HG02981 (cell line): ENCODE measurements around the gene IFT172.
A peak's percentile ranks its signal among the peaks of the same experiment; 100 is the strongest.
"Not testable (repeated sequence)": the region's sequence is repeated elsewhere in the genome, so short reads cannot be mapped to it uniquely, and the experiment has no call there.

Experiments used
- ATAC-seq: cut with Tn5 transposase; IDR thresholded peaks from one replicate; pipeline ENCODE4 v1.9.1; 2021; ENCODE audit warnings: mild to moderate bottlenecking, moderate library complexity; ENCODE audit not compliant: unreplicated experiment

IFT172 gene, protein sequence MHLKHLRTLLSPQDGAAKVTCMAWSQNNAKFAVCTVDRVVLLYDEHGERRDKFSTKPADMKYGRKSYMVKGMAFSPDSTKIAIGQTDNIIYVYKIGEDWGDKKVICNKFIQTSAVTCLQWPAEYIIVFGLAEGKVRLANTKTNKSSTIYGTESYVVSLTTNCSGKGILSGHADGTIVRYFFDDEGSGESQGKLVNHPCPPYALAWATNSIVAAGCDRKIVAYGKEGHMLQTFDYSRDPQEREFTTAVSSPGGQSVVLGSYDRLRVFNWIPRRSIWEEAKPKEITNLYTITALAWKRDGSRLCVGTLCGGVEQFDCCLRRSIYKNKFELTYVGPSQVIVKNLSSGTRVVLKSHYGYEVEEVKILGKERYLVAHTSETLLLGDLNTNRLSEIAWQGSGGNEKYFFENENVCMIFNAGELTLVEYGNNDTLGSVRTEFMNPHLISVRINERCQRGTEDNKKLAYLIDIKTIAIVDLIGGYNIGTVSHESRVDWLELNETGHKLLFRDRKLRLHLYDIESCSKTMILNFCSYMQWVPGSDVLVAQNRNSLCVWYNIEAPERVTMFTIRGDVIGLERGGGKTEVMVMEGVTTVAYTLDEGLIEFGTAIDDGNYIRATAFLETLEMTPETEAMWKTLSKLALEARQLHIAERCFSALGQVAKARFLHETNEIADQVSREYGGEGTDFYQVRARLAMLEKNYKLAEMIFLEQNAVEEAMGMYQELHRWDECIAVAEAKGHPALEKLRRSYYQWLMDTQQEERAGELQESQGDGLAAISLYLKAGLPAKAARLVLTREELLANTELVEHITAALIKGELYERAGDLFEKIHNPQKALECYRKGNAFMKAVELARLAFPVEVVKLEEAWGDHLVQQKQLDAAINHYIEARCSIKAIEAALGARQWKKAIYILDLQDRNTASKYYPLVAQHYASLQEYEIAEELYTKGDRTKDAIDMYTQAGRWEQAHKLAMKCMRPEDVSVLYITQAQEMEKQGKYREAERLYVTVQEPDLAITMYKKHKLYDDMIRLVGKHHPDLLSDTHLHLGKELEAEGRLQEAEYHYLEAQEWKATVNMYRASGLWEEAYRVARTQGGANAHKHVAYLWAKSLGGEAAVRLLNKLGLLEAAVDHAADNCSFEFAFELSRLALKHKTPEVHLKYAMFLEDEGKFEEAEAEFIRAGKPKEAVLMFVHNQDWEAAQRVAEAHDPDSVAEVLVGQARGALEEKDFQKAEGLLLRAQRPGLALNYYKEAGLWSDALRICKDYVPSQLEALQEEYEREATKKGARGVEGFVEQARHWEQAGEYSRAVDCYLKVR (N-terminal part only)

DNA sequence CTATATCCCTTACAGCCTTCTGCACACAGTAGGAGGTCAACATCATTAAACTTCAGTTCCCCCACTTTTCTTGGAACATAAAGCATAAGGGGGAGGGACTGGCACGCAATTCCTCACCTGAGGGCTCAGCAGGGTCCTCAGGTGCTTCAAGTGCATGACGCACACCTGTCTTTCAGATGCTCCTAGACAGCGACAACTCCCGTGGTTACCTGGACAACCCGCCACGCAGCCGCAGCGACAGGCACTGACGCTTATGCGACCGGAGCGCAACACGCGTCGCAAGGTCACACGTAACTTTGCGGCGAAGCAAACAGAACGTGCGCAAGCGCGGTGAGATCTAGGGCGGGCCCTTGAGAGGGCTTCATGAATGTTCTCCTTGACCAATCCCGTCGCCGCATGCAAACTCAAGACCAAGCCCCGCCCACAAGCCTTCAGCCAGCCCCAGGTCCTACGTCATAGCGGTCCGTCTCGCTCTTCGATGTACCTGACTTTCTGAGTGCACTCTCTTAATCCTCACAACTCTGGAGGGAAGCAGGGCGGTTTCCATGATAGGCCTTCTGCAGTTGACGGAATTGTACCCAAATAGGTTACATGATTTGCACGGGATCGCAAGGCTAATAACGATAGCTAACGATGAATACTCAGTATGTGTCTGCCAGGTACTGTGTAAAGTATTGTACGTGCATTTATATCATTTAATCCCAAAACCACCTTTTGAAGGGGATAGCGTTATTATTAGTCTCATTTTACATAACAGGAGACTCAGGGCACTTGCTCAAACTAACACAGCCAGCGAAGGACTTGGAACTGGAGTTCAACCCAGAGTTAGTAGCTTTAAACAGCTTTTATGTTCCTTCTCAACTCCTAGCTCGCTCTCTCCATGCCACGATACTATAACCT, at the start of gene IFT172:
TSS of gene IFT172 (minus strand) at position 246 of the 900 bp plus-strand sequence. CDS start at position 156, 90 bp downstream.
- ATAC-seq: peak; percentile 90

DNA sequence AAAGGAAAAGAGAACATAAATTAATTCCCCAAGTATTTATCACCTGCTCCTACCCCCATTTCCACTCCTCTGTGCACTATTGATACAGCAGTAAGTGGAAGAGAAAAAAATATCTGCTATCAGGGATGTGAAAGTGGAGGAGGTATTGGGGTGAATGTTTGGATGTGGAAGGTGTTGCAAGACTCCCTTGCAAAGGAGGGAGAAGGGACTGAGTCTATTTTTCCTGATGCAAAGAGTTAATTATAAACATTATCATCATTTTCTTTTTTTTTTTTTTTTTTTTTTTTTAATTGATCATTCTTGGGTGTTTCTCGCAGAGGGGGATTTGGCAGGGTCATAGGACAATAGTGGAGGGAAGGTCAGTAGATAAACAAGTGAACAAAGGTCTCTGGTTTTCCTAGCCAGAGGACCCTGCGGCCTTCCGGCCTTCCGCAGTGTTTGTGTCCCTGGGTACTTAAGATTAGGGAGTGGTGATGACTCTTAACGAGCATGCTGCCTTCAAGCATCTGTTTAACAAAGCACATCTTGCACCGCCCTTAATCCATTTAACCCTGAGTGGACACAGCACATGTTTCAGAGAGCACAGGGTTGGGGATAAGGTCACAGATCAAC, 49.4 kb upstream of the IFT172 start:
- not testable (repeated sequence) for ATAC-seq

DNA sequence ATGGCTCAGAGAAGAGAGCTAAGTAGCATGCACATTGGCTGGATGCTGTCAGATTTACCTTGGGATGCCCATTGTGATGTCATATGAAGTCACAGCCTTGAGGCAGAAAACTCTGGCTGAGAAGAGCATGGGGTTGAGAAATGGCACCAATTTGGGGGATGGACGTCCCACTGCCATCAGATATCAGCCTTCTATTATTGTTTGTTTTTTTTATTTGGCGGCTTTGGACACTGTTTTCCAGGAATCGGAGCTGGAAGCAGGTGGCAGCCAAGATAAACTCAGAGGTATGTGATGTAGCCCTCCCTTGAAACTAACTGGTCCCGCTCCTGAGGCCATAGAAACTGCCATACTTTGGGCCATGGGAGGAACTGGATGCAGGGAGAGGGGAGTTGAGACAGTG, 47.7 kb upstream of the IFT172 start:
- no peak for ATAC-seq

DNA sequence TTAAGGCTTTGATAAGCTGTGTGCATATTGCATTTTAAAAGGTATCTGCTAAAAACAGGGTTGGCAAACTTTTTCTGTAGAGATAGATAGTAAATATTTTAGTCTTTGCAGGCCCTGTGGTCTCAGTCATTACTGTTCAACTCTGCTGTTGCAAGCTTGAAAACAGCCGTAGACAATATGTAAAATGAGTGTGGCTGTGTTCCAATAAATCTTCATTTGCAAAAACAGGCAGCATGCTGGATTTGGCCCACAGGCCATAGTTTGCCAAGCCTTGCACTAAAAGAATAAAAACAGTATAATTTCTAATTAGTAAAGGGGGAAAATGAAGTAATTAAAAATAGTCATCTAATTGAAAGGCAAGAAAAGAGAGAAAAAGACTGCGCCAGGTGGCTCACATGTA, 42.4 kb upstream of the IFT172 start:
- no peak for ATAC-seq

DNA sequence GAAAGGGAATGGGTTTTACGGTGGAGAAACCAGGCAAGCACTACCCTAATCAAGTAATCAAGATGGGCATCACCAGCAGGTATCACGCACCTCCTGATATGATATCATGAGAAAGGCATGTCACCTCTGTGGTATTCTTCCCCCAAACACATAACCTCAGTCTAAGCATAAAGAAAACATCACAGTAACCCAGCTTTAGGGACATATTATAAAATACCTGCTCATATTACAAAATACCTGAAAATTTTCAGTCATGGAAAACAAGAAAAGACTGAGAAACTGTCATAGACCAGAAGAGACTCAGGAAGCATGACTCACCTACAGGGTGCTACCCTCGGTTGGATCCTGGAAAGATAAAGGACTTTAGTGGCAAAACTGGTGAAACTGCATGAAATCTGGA, 37.6 kb upstream of the IFT172 start:
- no peak for ATAC-seq

DNA sequence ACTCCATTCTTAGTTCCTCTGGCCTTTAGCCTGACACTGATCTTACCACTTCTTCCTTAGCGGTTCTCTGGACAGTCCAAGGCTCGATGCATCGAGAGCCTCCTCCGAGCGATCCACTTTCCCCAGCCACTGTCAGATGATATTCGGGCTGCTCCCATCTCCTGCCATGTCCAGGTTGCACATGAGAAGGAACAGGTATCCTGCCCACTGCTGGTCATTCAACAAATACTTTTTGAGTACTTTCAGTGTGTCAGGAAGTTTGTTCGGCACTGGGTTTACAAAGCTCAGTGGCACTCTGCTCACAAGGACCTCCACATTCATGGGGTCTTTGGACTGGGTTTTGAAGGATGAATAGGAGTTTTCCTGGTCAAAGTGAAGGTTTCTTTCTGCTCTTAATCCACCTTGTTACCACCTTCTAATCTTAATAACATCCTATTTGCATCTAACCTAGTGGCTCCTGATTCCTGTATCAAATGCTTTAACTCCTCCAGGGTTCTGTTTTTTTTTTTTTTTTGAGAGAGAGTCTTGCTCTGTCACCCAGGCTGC, 32.9 kb upstream of the IFT172 start:
- no peak for ATAC-seq

DNA sequence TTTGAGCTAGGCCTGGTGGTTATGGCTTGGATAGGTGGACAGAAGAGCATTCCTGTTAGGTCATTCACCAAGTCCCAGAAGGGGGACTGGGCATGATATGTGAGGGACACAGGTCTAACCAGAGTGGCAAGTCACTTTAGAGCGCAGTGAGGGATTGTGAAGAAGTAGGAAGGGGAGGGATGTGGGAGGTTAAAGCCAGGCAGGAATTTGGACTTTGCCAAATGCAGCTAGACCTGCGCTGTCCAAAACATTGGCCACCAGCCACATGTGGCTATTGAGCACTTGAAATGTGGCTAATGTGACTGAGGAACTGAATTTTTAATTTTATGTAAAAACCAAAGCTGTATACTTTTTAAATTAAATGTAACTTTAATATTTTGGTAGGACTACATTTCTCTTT, 30.8 kb upstream of the IFT172 start:
- no peak for ATAC-seq

DNA sequence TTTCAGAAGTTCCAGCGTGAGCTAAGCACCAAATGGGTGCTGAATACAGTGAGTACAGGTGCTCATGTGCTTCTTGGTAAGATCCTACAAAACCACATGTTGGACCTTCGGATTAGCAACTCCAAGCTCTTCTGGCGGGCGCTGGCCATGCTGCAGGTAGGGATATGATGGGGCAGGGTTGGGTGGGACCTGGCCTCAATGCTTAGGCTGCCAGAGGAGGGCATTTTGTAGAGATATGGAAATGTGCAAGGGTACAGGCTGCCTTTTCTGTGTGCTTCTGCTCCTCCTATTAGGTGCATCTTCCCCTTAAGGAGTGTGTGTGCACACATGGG, 29.2 kb upstream of the IFT172 start:
- no peak for ATAC-seq

DNA sequence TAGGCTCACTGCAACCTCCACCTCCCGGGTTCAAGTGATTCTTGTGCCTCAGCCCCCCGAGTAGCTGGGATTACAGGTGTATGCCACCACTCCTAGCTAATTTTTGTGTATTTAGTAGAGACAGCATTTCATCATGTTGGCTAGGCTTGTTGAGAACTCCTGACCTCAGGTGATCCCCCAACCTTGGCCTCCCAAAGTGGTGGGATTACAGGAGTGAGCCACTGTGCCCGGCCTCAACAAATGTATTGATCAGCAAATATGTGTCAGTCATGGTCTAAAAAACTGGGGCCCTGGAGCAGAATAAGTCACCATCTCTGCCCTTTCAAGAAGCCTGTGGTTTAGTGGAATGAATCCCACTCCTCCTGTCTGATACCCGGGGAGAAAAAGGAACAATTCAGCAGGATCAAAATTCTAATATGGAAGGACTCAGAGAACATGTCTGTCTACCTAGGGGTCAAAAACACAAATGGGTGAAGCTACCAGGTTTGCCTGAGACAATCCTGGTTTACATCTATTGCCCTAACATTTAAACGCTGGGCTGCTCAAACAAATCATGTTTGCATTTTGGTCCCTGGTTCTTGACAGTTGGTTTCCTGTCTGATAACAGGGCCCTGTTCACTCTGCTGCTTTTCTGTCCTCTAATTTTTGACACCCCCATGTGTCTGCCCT, 28.7 kb upstream of the IFT172 start:
- ATAC-seq: no peak

DNA sequence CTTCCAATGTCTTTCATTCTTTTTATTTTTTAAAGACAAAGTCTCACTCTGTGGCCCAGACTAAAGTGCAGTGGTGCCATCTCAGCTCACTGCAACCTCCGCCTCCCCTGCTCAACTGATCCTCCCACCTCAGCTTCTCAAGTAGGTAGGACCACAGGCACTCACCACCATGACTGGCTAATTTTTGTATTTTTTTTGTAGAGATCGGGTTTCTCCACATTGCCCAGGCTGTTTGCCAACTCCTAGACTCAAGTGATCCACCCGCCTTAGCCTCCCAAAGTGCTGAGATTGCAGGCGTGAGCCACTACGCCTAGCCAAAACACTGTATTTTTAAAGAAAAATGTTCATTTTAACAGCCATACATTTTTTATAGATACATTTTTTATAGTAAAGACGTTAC, 19.8 kb upstream of the IFT172 start:
- no peak for ATAC-seq

DNA sequence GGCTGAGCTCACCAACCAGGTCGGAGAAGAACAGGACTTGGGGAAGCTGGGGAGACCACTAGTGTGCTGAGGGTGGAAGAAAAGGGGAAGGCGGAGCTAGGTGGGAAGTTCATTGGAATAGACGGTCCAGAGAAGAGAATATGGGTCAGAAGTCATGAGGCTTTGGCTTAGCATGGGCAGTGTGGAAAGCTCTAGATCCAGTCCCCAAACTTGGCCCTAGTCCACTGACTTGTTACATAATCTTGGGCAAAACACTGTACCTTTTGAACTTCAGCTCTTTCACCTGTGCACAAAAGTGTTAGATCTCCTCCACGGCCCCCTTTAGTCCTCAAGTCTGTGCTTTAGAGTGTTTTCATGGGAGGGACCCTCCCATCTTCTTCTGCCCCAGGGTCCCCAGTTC, 17.8 kb upstream of the IFT172 start:
- ATAC-seq: no peak

DNA sequence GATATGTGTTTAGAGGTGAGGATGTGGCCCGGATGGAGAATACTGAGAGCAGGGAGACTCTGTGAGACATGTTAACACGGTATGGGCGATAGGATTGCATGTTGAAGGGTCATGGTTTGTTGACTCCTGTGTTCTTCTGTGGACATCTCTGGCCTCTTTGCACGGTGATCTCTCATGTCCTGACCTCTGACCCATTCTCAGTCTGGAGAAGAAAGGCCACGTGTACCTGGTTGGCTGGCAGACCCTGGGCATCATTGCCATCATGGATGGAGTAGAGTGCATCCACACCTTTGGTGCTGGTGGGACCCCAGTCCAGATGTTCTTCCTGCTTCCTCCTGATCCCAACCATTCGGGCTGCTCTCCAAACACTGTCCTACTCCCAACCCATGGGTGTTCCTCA, 17.0 kb upstream of the IFT172 start:
- no peak for ATAC-seq

DNA sequence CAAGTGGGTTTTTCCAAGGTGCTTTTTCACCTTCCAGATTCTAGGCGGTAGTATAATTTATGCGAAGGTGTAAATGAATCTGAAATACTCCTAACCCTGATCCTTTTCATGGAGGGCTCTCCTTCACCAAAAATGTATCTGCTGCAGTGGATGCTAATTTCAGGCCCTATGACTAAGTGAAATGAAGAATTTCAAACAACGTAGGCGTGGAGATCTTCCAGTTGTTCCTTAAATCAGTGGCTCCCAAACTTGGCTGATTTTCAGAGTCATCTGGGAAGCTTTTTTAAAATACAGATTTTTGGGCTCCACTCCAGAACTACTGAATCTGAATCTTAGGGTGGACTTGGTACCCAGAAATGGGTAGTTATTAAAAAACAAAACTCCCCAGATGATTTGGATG, 12.6 kb upstream of the IFT172 start:
- ATAC-seq: no peak

DNA sequence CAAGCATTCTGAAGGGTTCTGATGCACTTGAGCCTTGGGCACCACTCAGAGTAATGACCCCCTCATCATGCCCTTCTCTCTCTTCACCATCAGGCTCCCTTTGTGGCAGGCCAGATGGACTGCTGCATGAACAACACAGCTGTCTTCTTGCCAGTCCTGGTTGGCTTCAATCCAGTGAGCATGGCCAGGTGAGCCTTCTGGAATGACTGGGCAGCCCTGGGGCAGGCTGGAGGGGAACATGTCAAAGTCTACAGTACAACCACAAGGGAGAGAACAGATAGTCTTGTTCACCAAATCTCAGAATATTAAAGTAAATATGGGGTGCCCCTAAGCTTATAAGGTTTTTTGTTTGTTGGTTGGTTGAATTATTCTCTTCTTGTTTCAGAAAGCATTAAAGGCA, 11.5 kb upstream of the IFT172 start:
- no peak for ATAC-seq

DNA sequence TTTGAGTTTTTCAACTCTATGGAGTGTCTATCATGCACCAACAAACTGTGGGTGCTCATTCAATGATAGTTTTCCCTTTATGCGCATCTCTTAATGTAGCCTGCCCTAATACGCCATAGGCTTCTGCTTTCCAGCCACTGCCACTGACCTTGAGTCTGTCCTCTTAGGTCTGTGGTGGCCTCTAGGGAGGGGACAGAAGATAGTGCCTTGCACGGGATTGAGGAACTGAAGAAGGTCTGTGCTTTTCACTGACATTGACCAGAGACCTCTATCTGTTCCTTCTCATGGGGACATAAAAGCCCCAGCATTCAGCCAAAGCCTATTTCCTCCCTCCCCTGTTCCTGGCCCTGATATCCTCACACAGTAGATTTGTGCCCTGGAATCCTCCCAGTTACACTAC, 9.4 kb upstream of the IFT172 start:
- no peak for ATAC-seq

DNA sequence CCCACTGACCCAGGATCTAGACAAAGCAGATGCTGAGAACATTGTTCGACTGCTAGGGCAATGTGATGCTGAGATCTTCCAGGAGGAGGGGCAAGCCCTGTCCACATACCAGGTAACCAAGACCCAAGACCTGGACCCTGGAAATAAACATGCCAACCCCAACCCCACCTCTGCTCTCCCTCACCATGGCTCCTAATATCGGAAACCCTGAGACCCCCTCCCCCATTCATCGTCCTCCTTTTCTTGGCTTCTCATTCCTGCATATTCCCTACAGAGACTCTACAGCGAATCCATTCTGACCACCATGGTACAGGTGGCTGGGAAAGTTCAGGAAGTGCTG, 7.7 kb upstream of the IFT172 start:
- ATAC-seq: no peak

DNA sequence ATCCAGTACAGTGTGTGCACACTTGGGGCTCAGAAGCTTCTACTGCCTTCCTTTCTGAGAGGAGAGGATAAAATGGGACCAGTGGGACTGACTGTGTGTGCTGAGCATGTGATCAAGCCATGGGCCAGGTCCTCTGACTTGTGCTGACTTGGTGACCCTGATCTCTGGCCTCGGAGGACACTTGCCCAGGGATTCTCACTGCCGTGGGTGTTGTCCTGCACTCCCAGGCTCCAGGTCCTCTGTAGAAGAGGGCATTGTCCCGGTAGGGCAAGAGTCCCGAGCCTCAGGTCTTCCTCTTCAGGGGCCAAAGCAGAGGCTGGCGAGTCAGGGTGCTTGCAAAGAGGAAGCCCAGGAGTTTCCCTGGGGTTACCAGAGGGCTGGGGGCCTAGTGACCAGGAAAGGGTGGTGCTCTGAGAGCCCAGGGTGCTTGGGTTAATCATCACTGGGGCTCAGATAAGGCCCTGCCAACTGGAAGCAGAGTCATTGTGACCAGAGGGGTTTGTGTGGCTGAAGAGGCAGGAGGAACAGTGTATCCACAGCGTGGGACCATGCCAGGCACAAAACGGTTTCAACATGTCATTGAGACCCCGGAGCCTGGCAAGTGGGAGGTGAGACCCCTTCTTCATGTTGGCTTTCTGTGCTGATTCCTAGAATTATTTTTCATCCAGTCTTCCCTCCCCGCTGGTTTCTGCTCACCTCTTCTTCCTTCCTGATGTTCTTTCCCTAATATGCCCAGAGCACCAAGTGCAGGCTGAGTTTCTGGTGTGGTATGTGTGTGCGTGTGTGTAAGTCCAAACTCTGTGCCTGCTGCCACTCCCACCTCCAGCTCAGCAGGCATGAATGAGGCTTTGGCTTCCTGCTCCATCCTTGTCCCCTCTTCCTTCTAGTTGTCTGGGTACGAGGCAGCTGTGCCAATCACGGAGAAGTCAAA, 7.1 kb upstream of the IFT172 start, which contains the start of gene GCKR:
TSS of gene GCKR (plus strand) at position 483 of the 931 bp plus-strand sequence. CDS start at position 549, 66 bp downstream.
- ATAC-seq: no peak

DNA sequence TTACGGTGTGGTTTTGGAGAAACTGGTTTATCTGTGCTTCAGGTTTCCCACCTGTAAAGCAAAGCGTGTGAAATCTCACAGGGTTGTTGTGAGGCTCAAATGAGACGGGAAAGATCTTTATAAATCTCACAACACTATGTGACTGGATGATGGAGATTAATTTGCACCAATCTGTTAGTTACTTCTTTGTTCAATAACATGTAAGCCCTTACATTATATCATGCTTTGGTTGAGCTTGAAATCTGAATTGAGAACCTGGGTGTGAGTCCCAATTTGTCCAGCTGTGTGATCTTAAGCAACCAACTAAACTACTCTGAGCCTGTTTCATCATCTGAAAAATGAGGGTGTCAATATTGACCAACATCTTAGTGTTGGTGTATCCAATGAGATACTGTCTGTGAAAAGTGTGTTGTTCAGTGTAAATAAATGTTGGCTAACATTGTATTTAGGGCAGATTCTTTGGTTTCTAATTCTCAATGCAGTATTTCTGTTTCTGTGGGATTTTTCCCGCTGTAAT, 6.4 kb upstream of the IFT172 start:
- no peak for ATAC-seq
